Heart left ventricle (tissue), 16 donors: ENCODE results near the gene C2orf68. TPM values are rescaled to one million over a fixed set of nuclear protein-coding genes. Genes with fewer than 3 reads are reported as not detected.

ENCODE experiments used
- ATAC-seq, 4 donors: fragments of 200-7000 bp; cut with Tn5 transposase; one replicate each; pipeline ENCODE4 v1.9.1; 2020 to 2022; ENCODE audit warnings: moderate library complexity in 4 of 4, mild to moderate bottlenecking in 3 of 4, moderate number of reproducible peaks in 1 of 4
- DNase-seq, 5 donors: peaks; one replicate each; pipeline ENCODE4 v3.0.0-alpha.2; 2020
- H3K27ac ChIP-seq, 12 donors: fragments of 200-600 bp; sonication (generic) in 4 of 12; one replicate each; pipeline versions ENCODE4 v1.5.0 to v1.8.0; 2016 to 2022; ENCODE audit warnings: mild to moderate bottlenecking in 2 of 12
- H3K27me3 ChIP-seq, 9 donors: fragments of 200-600 bp; sonication (generic) in 2 of 9; one replicate each; pipeline versions ENCODE4 v1.5.1 to v1.8.0; 2016 to 2022; ENCODE audit warnings: mild to moderate bottlenecking in 3 of 9
- H3K36me3 ChIP-seq, 9 donors: fragments of 200-600 bp; sonication (generic) in 2 of 9; one replicate each; pipeline versions ENCODE4 v1.5.0 to v1.8.0; 2018 to 2022; ENCODE audit warnings: mild to moderate bottlenecking in 2 of 9
- H3K4me1 ChIP-seq, 12 donors: fragments of 200-600 bp; sonication (generic) in 4 of 12; one replicate each; pipeline versions ENCODE4 v1.5.0 to v1.8.0; 2016 to 2022; ENCODE audit warnings: mild to moderate bottlenecking in 3 of 12
- H3K4me3 ChIP-seq, 12 donors: fragments of 200-600 bp; sonication (generic) in 4 of 12; one replicate each; pipeline versions ENCODE4 v1.5.0 to v1.8.0; 2017 to 2022; ENCODE audit warnings: mild to moderate bottlenecking in 9 of 12, moderate library complexity in 4 of 12
- H3K9me3 ChIP-seq, 12 donors: fragments of 200-600 bp; sonication (generic) in 4 of 12; one replicate each; pipeline versions ENCODE4 v1.5.0 to v1.8.0; 2016 to 2022; ENCODE audit warnings: mild to moderate bottlenecking in 1 of 12
- CTCF ChIP-seq, 12 donors: fragments of 200-600 bp; sonication (generic) in 4 of 12; IDR thresholded peaks; one replicate each; pipeline versions ENCODE4 v1.5.0 to v1.8.0; 2018 to 2022; ENCODE audit warnings: antibody characterized with exemption in 12 of 12, mild to moderate bottlenecking in 5 of 12
- POLR2A ChIP-seq, 2 donors: fragments of 450-650 bp; IDR thresholded peaks; one replicate each; pipeline ENCODE4 v1.6.1; 2017; ENCODE audit warnings: antibody characterized with exemption in 2 of 2, mild to moderate bottlenecking in 2 of 2, moderate library complexity in 2 of 2
- WGBS, 4 donors: extraction: QIAGEN DNeasy Blood & Tissue Kit in 2 of 4; methylation state at CpG; one replicate each; pipeline versions ENCODE4 v1.1.5 to v1.1.7; 2013 to 2018; 5-methylcytosine and 5-hydroxymethylcytosine counted together
- intact Hi-C, 10 donors: fragments of 100-400 bp; cut with DNase I; formaldehyde crosslinking; loops; one replicate each; pipeline versions ENCODE4 v1.11.1 to v1.14.2; 2022
- polyA plus RNA-seq, 2 donors: library from polyadenylated mRNA; stranded (reverse); fragments of 200-250 nt; gene quantifications; one replicate each; pipeline ENCODE4 v1.2.3, GENCODE V29; 2013
- total RNA-seq, 9 donors: library from RNA; depleted of rRNA in 2 of 9; stranded (reverse); fragments of >200 nt in 2 of 9; fragmentation: NEBNext Ultra II Directional in 3 of 9; extraction: Animal tissue kit (Norgen Biotek cat#: 25700) in 3 of 9; gene quantifications; one replicate each; pipeline versions ENCODE4 v1.1.0 to v1.2.4, GENCODE V29; 2016 to 2023
- donor health status: ischemic (EF 13 %, LVEDD 7.1; RV severe dilation, severe dysfunction).
- donor health status: healthy with polysubstance abuse.
- donor health status: DM: no; HTN: yes; CAD: no.
- donor health status: DM: no; HTN: no; CAD: no.
- donor health status: ischemic (EF 25% LVEDD 6.9; RV normal size, moderate dysfunction).
- donor health status: ischemic (EF 25% LVEDD 5.7; RV mildly dilated, moderate dysfunction).
- donor health status: healthy.
- donor health status: DM: yes; HTN: yes; CAD: no.
- donor health status: ischemic (EF 35%, LVEDD 5.7; RV mildly dilated, moderate dysfunction).
- donor health status: nonischemic (EF 11% LVEDD 7.7; RV severe dilation, severe dysfunction).
- donor health status: DM: yes; HTN: yes; CAD: no.
- donor health status: PGD.
- donor health status: ischemic (EF 29% LVEDD 5.4; RV normal size, mild dysfunction).
- donor health status: nonischemic (EF 23%, LVEDD 6.1; RV moderate dilation, normal function).

Gene C2orf68
- total and polyA plus RNA-seq, 11 donors = 12.0 to 38.2 (median 29.1) TPM

GRCh38 chr2:85558160-85558559 is 53.7 kb downstream of the C2orf68 start:
- H3K36me3 ChIP-seq = peaks cover 0 to 64% (median 53%) of the 10 kb centered on the region in 9 donors
- no peak overlapping the region for H3K4me3 ChIP-seq
- H3K27me3 ChIP-seq = no peaks in the 10 kb centered on the region
- intact Hi-C loops = loop anchor here in 1 of 10 donors (5.0 kb wide), 1 partner anchor 59 kb away; the partner anchor contains the start of gene USP39
- ATAC-seq = no peak
- peaks cover 0 to 27% (median 14%) of the 10 kb centered on the region in 12 donors for H3K4me1 ChIP-seq
- H3K27ac ChIP-seq = no peak overlapping the region
- TF ChIP-seq CTCF (IDR thresholded peaks at IDR 0.05) (no peak), POLR2A (IDR thresholded peaks at IDR 0.05) (no peak)
- DNase-seq = no peak
- H3K9me3 ChIP-seq = no peaks in the 10 kb centered on the region
- 94 to 100% (median 95%) methylated on average over 1 of the region's 1 CpG for WGBS, 4 donors

- H3K36me3 ChIP-seq = peaks cover 0 to 74% (median 63%) of the 10 kb centered on the region in 9 donors
Measured at GRCh38 chr2:85557130-85557529, 54.7 kb downstream of the C2orf68 start.

More at GRCh38 chr2:85557130-85557529, 54.7 kb downstream of the C2orf68 start:
- H3K27ac ChIP-seq = no peak overlapping the region
- H3K27me3 ChIP-seq = no peaks in the 10 kb centered on the region
- no peaks in the 10 kb centered on the region for H3K9me3 ChIP-seq
- 92 to 94% (median 93%) methylated on average over 5 of the region's 5 CpGs for WGBS, 4 donors
- DNase-seq (no peak), ATAC-seq (no peak)
- no peak for TF ChIP-seq CTCF (IDR thresholded peaks at IDR 0.05)
- no peak for TF ChIP-seq POLR2A (IDR thresholded peaks at IDR 0.05)
- H3K4me3 ChIP-seq = no peak overlapping the region
- peaks cover 0 to 26% (median 14%) of the 10 kb centered on the region in 12 donors for H3K4me1 ChIP-seq
- intact Hi-C loops = loop anchor here in 1 of 10 donors (5.0 kb wide), 1 partner anchor 60 kb away; the partner anchor contains the start of gene USP39

Other genes with a start within 250 kb of the C2orf68 start
- gene CAPG, start 201.7 kb downstream of the C2orf68 start, total RNA-seq = 10 to 100 TPM in 3 of 9 donors, 1 to 10 TPM in 6; 2.8 to 91.6 (median 4.5) TPM
- gene CAPG, start 201.7 kb downstream of the C2orf68 start, polyA plus RNA-seq = 10 to 100 TPM in 1 of 2 donors, 1 to 10 TPM in 1; 2.9 to 15.6 TPM
- not detected for gene SH2D6, start 193.4 kb downstream of the C2orf68 start, total RNA-seq
- gene SH2D6, start 193.4 kb downstream of the C2orf68 start, polyA plus RNA-seq = not detected
- gene MAT2A, start 72.9 kb downstream of the C2orf68 start, total RNA-seq = 100 to 1,000 TPM in 7 of 9 donors, 10 to 100 TPM in 2; 66.0 to 218 (median 128) TPM
- gene MAT2A, start 72.9 kb downstream of the C2orf68 start, polyA plus RNA-seq = 100 to 1,000 TPM in 1 of 2 donors, 10 to 100 TPM in 1; 72.3 to 131 TPM
- gene GGCX, start 50.6 kb downstream of the C2orf68 start, total RNA-seq = 10 to 100 TPM; 13.2 to 30.7 (median 20.8) TPM
- 10 to 100 TPM; 12.6 to 28.7 TPM for gene GGCX, start 50.6 kb downstream of the C2orf68 start, polyA plus RNA-seq
- gene VAMP8, start 34.5 kb downstream of the C2orf68 start, total RNA-seq = 100 to 1,000 TPM in 1 of 9 donors, 10 to 100 TPM in 4, 1 to 10 TPM in 4; 5.4 to 103 (median 10.1) TPM
- 10 to 100 TPM; 13.8 to 21.7 TPM for gene VAMP8, start 34.5 kb downstream of the C2orf68 start, polyA plus RNA-seq
- 100 to 1,000 TPM in 1 of 9 donors, 10 to 100 TPM in 8; 21.0 to 186 (median 36.6) TPM for gene VAMP5, start 27.6 kb downstream of the C2orf68 start, total RNA-seq
- gene VAMP5, start 27.6 kb downstream of the C2orf68 start, polyA plus RNA-seq = 10 to 100 TPM; 65.4 to 81.9 TPM
- 100 to 1,000 TPM in 4 of 9 donors, 10 to 100 TPM in 5; 77.7 to 208 (median 92.0) TPM for gene RNF181, start 16.3 kb downstream of the C2orf68 start, total RNA-seq
- 100 to 1,000 TPM; 165 to 235 TPM for gene RNF181, start 16.3 kb downstream of the C2orf68 start, polyA plus RNA-seq
- 10 to 100 TPM in 5 of 9 donors, 1 to 10 TPM in 4; 6.4 to 20.8 (median 11.5) TPM for gene TMEM150A, start 9.4 kb downstream of the C2orf68 start, total RNA-seq
- 10 to 100 TPM; 10.5 to 14.1 TPM for gene TMEM150A, start 9.4 kb downstream of the C2orf68 start, polyA plus RNA-seq
- gene USP39, start 4.1 kb upstream of the C2orf68 start, total RNA-seq = 10 to 100 TPM; 26.0 to 55.6 (median 30.5) TPM
- 10 to 100 TPM; 24.3 to 47.1 TPM for gene USP39, start 4.1 kb upstream of the C2orf68 start, polyA plus RNA-seq
- gene SFTPB, start 56.1 kb upstream of the C2orf68 start, total RNA-seq = under 1 TPM in 1 of 9 donors, not detected in 8; 0.23 TPM
- gene SFTPB, start 56.1 kb upstream of the C2orf68 start, polyA plus RNA-seq = under 1 TPM in 1 of 2 donors, not detected in 1; 0.83 TPM
- 10 to 100 TPM in 1 of 9 donors, 1 to 10 TPM in 4, under 1 TPM in 2, not detected in 2; 0.29 to 47.1 (median 2.1) TPM for gene GNLY, start 82.3 kb upstream of the C2orf68 start, total RNA-seq
- gene GNLY, start 82.3 kb upstream of the C2orf68 start, polyA plus RNA-seq = 1 to 10 TPM; 1.3 to 2.3 TPM
- 100 to 1,000 TPM in 1 of 9 donors, 10 to 100 TPM in 8; 11.8 to 103 (median 18.5) TPM for gene ATOH8, start 141.9 kb upstream of the C2orf68 start, total RNA-seq
- 10 to 100 TPM; 22.9 to 37.9 TPM for gene ATOH8, start 141.9 kb upstream of the C2orf68 start, polyA plus RNA-seq